ENCODE data around the gene HPD.

Gene HPD

DNA sequence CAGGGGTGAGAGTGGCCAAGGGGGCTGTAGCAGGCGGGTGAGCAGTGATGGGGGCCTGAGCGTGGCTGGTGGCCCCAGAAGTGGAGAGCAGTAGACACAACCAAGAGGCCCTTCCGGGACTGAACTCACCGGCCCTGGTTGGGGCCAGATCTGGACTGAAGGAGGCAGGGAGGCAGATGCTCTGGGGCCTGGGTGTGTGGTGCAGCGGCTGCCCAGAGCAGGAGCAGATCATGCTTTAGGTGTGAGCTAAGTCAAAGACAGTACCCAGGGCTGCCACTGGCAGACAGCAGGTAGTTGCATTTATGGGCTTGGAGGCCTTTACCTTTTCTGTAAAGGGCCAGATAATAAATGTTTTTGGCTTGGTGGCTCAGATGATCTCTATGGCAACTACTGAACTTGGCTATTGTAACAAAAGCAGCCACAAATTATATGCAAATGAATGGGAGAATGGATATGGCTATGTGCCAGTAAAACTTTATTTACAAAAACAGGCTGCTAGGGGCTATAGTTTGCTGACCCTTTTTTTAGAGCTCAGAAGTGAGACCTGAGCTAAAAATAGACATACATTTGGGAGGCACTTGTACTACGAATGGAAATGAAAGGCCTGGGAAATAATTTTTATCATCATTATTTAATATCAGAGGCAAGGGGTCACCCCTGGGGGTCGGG lies 29.3 kb downstream of the HPD start:
- no peak overlapping the region for H3K4me3 ChIP-seq (ENCODE audit: low read depth, low read length)

DNA sequence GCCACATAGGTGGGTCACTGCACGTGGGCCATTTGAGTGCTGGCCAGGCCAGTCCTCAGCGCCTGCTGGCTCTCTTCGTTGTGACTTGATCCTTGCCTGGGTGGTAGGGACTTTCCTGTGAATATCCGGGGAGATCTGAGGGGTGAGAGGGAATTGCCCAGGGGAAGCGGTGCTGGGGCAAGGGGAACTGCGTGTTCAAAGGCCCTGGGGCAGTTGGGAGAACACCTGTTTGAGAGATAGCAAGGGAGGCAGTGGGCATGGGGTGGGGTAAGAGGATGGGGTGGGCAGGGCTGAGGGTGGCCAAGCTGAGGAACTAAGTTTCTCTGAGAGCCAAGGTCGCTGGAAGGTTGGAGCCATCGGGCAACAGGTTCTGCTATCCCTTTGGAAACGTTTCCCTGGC lies 29.8 kb downstream of the HPD start:
- H3K4me3 ChIP-seq (ENCODE audit: low read depth, low read length), result no peak overlapping the region

DNA sequence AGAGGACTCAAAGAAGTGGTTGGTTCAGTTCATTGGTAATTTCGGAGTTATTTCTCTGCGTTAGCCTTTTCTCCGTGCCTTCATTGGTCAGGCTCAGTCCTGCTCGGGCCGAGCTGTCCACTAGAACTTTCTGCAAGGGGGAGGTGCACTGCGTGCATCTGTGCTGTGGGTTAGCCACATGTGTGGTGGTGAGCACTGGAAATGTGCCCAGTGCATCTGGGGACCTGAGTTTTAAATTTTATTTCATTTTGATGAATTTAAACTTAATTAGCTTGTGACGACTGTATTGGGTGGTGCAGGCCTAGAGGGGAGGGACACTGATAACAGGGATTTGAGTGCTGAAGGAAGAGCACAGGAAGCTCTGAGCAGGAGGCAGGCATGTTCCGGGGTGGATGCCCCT lies 30.4 kb downstream of the HPD start:
- no peak overlapping the region for H3K4me3 ChIP-seq (ENCODE audit: low read depth, low read length)

DNA sequence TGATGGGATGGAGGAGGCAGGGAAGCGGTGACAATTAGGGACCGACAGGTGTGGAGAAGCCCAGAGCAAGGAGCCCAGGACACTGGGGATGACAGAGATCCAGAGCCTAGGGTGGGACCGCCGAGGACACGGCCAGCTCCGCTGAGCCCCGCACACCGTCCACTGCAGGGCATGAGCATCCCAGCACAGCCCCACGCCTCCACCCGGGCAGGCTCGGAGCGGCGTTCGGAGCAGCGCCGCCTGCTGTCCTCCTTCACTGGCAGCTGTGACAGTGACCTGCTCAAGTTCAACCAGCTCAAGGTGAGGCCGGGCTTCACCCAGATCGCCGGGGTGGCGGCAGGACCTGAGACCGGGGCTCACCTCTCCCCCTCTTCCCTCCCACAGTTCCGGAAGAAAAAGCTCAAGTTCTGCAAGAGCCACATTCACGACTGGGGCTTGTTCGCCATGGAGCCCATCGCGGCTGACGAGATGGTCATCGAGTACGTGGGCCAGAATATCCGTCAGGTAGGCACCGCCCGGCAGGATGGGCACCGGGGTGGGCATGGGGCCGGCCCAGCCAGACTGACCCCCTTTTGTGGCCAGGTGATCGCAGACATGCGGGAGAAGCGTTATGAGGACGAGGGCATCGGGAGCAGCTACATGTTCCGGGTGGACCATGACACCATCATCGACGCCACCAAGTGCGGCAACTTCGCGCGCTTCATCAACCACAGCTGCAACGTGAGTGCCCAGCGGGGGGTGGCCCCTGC lies 31.1 kb downstream of the HPD start:
- no peak overlapping the region for H3K4me3 ChIP-seq (ENCODE audit: low read depth, low read length)

DNA sequence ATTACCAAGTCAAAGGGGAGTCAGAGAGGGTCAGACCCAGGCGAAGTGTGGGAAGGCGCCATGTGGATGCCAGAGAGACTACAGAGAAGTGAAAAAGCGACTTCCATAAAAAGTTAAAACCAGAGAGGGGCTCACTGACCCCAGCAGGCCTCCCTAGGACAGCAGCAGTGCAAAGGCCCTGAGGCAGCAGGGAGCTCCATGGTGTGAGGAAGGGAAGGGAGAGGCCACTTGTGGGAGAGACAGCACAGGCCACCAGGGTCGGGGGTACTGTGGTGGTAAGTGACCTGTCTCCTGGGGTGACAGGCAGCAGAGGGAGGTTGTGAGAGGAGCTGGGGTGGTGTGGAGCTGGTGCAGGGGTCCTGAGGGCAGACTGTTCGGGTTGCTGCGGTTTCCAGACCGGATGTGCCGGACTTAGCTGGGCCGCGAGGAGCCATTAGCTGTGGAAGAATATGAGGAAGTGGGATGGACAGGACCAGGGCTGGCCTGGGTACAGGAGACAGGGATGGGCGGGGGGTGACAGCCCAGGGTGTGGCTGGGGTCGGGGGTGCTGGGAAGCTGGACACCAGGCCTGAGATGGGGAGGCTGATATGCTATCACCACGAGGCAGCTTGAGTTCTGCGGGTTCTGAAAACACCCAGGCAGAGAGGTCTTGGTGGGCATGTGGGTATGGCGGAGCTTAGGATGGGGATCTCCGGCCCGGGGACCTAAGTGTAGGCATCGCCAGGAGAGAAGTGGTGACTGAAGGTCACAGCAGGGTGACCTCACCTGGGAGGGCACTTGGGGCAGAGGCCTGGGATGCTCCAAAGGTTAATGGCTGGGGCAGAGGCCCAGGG lies 32.1 kb downstream of the HPD start:
- no peak overlapping the region for H3K4me3 ChIP-seq (ENCODE audit: low read depth, low read length)

DNA sequence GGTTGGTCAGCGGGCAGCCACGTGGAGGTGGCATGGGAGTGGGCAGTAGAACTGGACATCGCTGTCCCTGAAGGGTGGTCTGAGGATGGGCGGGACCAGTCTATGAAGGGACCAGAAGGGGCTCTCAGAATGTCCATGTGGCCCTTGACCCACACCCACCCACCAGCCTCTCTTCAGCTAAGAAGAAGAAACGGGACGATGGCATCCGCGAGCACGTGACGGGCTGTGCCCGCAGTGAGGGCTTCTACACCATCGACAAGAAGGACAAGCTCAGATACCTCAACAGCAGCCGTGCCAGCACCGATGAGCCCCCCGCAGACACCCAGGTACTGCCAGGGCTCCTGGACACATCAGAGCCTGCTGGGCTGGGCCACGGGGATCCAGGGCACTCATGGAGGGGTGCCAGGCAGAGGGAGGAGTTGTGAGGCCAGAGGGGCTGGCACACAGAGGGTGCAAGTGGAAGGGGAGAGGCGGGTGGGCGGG lies 33.6 kb downstream of the HPD start:
- no peak overlapping the region for H3K4me3 ChIP-seq (ENCODE audit: low read depth, low read length)

DNA sequence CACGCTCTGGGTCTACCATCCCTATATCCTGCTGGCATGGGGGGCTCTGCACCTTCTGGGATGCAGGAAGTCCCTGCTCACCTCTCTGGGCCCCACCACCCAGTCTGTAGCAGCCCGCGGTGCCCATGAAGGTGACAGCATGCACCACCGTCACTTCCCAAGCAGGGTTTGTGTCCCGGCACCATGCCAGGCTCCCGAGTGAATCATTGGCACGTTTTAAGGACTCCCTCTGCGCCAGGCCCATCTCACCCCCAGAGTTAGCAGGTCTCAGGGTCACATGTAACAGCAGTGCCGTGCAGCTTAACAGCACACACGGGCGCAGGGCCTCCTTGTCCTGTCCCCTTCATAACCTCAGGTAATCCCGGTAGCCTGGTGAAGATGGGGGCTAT lies 34.9 kb downstream of the HPD start:
- H3K4me3 ChIP-seq (ENCODE audit: low read depth, low read length), result no peak overlapping the region

DNA sequence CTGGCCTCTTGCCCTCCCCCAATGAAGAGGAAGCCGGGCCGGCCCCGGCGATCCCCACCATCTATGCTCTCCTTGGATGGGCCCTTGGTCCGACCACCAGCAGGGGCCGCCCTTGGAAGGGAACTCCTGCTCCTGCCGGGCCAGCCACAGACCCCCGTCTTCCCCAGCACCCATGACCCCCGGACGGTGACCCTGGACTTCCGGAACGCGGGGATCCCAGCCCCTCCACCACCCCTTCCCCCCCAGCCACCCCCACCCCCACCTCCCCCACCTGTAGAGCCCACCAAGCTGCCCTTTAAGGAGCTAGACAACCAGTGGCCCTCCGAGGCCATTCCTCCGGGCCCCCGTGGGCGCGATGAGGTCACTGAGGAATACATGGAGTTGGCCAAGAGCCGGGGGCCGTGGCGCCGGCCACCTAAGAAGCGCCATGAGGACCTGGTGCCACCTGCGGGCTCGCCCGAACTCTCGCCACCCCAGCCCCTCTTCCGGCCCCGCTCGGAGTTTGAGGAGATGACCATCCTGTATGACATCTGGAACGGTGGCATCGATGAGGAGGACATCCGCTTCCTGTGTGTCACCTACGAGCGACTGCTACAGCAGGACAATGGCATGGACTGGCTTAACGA lies 35.4 kb downstream of the HPD start:
- no peak overlapping the region for H3K4me3 ChIP-seq (ENCODE audit: low read depth, low read length)

DNA sequence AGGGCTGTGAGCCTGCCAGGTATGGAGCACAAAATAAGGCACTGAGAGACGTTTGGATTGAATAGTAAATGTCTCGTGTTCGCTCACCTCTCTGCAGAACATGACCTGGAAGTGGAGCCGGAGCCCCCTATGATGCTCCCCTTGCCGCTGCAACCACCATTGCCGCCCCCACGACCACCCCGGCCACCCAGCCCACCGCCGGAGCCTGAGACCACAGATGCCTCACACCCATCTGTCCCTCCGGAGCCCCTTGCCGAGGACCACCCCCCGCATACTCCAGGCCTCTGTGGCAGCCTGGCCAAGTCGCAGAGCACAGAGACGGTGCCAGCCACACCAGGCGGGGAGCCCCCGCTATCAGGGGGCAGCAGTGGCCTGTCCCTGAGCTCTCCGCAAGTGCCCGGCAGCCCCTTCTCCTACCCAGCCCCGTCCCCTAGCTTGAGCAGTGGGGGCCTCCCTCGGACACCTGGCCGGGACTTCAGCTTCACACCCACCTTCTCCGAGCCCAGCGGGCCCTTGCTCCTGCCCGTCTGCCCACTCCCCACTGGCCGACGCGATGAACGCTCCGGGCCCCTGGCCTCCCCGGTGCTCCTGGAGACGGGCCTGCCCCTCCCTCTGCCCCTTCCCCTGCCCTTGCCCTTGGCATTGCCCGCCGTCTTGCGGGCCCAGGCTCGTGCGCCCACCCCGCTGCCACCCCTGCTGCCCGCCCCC lies 36.1 kb downstream of the HPD start:
- no peak overlapping the region for H3K4me3 ChIP-seq (ENCODE audit: low read depth, low read length)

DNA sequence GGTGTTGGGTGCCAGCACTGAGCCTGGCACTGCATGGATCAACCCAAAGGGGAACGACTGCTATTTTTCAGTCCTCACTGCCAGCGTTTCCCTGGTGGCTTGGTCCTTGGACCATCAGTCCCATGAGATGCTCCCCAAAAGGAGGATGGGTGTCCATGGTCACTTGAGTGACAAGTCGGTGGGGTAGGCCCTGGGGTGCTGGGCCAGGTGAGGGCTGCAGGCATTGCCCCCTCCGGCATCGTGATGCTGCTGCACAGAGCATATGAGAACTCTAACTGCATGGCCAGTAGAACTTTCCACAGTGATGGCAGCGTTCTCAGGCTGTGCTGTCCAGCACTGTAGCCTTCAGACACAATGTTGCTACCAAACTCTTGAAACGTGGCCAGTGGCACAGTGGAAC lies 38.6 kb downstream of the HPD start:
- no peak overlapping the region for H3K4me3 ChIP-seq (ENCODE audit: low read depth, low read length)

DNA sequence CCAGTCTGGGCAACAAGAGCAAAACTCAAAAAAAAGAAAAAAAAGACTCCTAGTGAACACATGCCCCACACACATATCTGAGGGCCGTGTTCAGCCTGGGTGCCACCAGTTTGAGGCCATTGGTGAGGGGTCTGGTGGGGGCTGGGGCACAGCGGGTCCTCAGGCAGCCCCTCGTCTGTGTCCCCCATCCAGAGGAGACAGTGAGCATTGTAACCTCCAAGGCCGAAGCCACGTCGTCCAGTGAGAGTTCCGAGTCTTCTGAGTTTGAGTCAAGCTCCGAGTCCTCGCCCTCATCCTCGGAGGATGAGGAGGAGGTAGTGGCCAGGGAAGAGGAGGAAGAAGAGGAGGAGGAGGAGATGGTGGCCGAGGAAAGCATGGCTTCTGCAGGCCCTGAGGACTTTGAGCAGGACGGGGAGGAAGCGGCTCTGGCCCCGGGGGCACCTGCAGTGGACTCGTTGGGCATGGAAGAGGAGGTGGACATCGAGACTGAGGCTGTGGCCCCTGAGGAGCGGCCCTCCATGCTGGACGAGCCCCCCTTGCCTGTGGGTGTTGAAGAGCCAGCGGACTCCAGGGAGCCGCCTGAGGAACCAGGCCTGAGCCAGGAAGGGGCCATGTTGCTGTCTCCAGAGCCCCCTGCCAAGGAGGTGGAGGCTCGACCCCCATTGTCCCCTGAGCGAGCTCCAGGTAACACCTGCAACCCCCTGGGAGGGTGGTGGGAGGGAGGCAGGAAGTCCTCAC lies 39.3 kb downstream of the HPD start:
- no peak overlapping the region for H3K4me3 ChIP-seq (ENCODE audit: low read depth, low read length)

DNA sequence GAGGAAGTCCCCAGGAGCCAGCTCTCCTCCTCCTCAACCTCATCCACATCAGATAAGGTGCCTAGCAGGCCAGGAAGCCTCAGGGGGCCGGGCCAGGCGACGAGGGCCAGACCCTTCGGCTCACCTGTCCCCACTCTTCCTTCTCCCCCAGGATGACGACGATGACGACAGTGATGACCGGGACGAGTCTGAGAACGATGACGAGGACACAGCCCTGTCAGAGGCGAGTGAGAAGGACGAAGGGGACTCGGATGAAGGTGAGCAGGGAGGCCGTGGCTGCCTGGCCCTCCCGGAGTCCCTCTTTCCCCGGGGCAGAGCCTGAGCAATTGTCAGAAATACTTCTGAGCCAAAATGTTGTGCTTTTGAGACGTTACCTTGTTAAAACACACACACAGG lies 41.0 kb downstream of the HPD start:
- H3K4me3 ChIP-seq (ENCODE audit: low read depth, low read length), result no peak overlapping the region

DNA sequence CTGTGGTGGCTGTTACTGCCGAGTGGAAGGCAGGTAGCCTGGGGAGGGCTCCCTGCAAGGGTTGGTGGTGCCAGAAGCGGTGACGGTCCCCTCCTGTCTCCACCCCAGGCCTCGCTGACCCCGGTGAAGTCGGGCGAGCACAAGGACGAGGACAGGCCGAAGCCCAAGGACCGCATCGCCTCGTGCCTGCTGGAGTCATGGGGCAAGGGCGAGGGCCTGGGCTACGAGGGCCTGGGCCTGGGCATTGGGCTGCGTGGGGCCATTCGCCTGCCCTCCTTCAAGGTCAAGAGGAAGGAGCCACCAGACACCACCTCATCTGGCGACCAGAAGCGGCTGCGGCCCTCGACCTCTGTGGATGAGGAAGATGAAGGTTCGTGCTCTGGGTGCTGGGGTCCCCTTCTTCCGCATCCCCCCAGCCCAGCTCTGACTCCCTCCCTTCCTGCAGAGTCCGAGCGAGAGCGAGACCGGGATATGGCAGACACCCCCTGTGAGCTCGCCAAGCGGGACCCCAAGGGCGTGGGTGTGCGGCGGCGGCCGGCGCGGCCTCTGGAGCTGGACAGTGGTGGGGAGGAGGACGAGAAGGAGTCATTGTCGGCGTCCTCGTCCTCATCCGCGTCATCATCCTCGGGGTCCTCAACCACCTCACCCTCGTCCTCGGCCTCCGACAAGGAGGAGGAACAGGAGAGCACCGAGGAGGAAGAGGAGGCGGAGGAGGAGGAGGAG lies 41.6 kb downstream of the HPD start:
- no peak overlapping the region for H3K4me3 ChIP-seq (ENCODE audit: low read depth, low read length)

DNA sequence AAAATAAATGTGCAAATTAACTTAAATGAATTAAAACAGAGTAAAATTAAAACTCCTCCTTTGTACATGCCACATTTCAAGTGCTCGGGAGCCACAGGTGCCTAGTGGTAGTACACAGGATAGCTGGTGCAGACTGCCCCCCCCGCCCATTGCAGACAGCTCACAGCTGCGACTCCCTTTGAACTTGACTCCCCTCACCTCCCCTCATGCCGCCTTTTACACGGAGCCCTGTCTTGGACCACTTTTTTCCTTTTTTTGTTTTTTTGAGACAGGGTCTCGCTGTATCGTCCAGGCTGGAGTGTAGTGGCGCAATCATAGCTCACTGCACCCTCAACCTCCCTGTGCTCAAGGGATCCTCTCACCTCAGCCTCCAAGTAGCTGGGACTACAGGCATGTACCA lies 43.4 kb downstream of the HPD start:
- no peak overlapping the region for H3K4me3 ChIP-seq (ENCODE audit: low read depth, low read length)

DNA sequence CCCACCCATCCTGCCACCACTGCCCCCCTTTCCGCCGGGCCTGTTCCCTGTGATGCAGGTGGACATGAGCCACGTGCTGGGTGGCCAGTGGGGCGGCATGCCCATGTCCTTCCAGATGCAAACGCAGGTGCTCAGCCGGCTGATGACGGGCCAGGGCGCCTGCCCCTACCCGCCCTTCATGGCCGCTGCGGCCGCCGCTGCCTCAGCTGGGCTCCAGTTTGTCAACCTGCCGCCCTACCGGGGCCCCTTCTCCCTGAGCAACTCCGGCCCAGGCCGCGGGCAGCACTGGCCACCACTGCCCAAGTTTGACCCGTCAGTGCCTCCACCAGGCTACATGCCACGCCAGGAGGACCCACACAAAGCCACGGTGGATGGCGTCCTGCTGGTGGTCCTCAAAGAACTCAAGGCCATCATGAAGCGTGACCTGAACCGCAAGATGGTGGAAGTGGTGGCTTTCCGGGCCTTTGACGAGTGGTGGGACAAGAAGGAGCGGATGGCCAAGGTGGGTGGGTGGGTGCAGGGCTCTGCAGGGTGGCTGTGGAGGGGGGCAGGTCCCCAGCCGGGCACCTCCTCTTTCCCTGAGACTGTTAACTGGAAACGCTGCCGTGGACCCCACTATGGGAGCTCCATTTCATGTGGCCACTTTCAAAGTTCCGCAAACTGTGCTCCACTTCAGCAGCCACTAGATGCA lies 44.1 kb downstream of the HPD start:
- H3K4me3 ChIP-seq (ENCODE audit: low read depth, low read length), result no peak overlapping the region

DNA sequence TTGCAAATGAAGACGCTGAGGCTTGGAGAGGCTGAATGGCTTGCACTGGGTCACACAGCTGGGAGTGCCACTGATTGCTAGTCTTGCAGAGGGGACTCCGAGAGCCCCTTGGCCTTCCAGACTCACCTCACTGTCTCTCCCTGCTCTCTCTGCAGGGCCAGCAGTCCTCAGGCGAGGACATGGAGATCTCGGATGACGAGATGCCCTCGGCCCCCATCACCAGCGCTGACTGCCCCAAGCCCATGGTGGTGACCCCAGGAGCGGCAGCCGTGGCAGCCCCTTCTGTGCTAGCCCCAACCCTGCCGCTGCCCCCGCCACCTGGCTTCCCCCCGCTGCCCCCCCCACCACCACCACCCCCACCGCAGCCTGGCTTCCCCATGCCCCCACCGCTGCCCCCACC lies 44.7 kb downstream of the HPD start:
- no peak overlapping the region for H3K4me3 ChIP-seq (ENCODE audit: low read depth, low read length)

DNA sequence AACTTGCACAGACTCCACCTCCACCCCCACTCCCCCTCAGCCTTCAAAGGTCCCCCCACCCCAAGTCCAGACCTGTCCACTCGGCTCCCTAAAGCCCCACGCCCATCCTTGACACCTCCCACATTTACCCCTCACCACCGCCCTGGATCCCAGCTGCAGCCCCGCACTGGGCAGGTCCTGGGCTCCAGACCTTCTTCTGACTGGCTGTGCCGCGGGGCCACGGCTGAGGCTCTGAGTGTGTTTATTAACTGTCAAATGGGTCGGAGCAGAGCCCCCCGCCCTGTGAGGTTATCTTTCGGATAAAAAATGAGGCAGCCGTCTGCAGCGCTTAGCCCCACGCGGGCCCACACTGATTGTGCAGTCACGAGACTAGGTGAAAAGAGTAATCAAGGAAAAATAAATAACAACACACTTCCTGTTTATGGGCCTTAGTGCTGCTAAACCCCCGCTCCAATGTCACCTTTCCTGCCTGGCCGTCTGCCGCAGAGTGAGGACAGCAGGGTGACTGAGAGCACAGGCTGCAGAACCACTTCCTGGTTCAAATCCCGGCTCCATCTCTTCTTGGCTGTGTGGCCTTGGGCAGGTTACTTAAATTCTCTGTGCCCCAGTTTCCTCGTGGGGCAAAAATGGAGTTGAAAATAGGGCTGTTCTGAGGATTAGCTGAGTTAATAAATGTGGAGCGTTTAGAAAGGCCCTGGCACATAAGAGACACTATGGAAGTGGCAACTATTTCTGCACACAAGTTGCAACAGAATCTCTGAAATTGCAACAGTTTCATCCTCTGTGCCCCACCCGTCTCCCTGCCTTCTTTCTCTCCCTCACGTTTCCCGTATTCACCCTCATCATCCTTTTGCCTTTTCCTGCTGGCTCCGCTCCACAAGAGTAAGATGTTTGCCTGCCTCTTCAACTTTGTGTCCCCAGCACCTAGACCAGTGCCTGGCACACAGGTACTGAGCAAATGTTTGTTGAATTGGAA lies 45.5 kb downstream of the HPD start:
- H3K4me3 ChIP-seq (ENCODE audit: low read depth, low read length), result peak overlapping the region; percentile 44
